HepG2 (cell line): ENCODE results near the gene ARHGEF40. TPM values are rescaled to one million over a fixed set of nuclear protein-coding genes. Genes with fewer than 3 reads are reported as not detected.

Experiments used
- E2F5 ChIP-seq: sonication (generic); formaldehyde crosslinking; conservative IDR thresholded peaks from 2 replicates; pipeline ENCODE4 v1.4.0; 2020; ENCODE audit warnings: missing genetic modification reagents
- ELF4 ChIP-seq: sonication (generic); formaldehyde crosslinking; IDR thresholded peaks from 2 replicates; pipeline ENCODE4 v1.5.0; 2020; ENCODE audit warnings: missing genetic modification reagents, mild to moderate bottlenecking, moderate library complexity, borderline replicate concordance
- IRX3 ChIP-seq: sonication (generic); formaldehyde crosslinking; IDR thresholded peaks from 2 replicates; pipeline ENCODE4 v1.8.1; 2023; ENCODE audit warnings: mild to moderate bottlenecking, low read depth, missing genetic modification reagents, borderline replicate concordance
- LRRFIP1 ChIP-seq: sonication (generic); formaldehyde crosslinking; conservative IDR thresholded peaks from 2 replicates; pipeline ENCODE4 v1.4.0; 2020; ENCODE audit warnings: missing genetic modification reagents
- POLR2G ChIP-seq: fragments of 200-400 bp; formaldehyde crosslinking; IDR thresholded peaks from 2 replicates; pipeline ENCODE4 v1.6.1; 2018; ENCODE audit warnings: mild to moderate bottlenecking, low read depth, low read length, moderate library complexity
- REST ChIP-seq, 2 experiments: IDR thresholded peaks; 2 replicates each; pipeline ENCODE4 v1.6.1; 2011 to 2012; ENCODE audit warnings: low read length in 2 of 2, borderline replicate concordance in 1 of 2, low read depth in 1 of 2, mild to moderate bottlenecking in 1 of 2, moderate library complexity in 1 of 2
- TAF15 ChIP-seq: fragments of 200-400 bp; formaldehyde crosslinking; IDR thresholded peaks from one replicate; pipeline ENCODE4 v1.6.1; 2018; ENCODE audit warnings: mild to moderate bottlenecking, low read depth, low read length; ENCODE audit not compliant: poor library complexity, severe bottlenecking
- THAP7 ChIP-seq: sonication (generic); formaldehyde crosslinking; IDR thresholded peaks from 2 replicates; pipeline ENCODE4 v1.8.1; 2023; ENCODE audit warnings: mild to moderate bottlenecking, missing genetic modification reagents
- ZBTB4 ChIP-seq: sonication (generic); formaldehyde crosslinking; IDR thresholded peaks from 2 replicates; pipeline ENCODE4 v1.4.0; 2020; ENCODE audit warnings: missing genetic modification reagents, mild to moderate bottlenecking, borderline replicate concordance
- ZKSCAN5 ChIP-seq: sonication (generic); formaldehyde crosslinking; IDR thresholded peaks from 2 replicates; pipeline ENCODE4 v1.5.1; 2020; ENCODE audit warnings: mild to moderate bottlenecking, missing genetic modification reagents
- ZNF230 ChIP-seq: sonication (generic); formaldehyde crosslinking; IDR thresholded peaks from 2 replicates; pipeline ENCODE4 v1.4.0; 2020; ENCODE audit warnings: mild to moderate bottlenecking, missing genetic modification reagents
- ZNF362 ChIP-seq: sonication (generic); formaldehyde crosslinking; IDR thresholded peaks from 2 replicates; pipeline ENCODE4 v1.4.0; 2020; ENCODE audit warnings: missing genetic modification reagents, mild to moderate bottlenecking, borderline replicate concordance
- polyA plus RNA-seq, 8 experiments: library from polyadenylated mRNA; depleted of rRNA in 3 of 8; stranded (reverse) in 7 of 8; unstranded in 1 of 8; fragments of >200 nt; fragmentation: Illumina TruSeq in 4 of 8; extraction: Trizol in 4 of 8; gene quantifications; 2 replicates each; pipeline versions ENCODE4 v1.2.1 to v1.2.3, GENCODE V29; 2011 to 2016; ENCODE audit warnings: low read depth in 4 of 8, missing spikeins in 1 of 8, mixed read lengths in 1 of 8; ENCODE audit not compliant: insufficient read depth in 1 of 8
- total RNA-seq, 5 experiments: library from RNA; depleted of rRNA; stranded (reverse); fragments of >200 nt; fragmentation: Illumina TruSeq; extraction: Trizol; gene quantifications; 2 replicates each; pipeline ENCODE4 v1.2.3, GENCODE V29; 2016; ENCODE audit warnings: low read depth in 1 of 5

The ARHGEF40 gene
- total and polyA plus RNA-seq, 2 of the 13 experiments (the other 11 are each of a cell fraction or from before 2014, with no cell fraction given), result 28.1 to 78.1 TPM

GRCh38 chr14:21103710-21104447 lies 33.8 kb downstream of the ARHGEF40 start (continued):
- peak in 1 of 2 experiments; percentile 75; a peak in 2 of 4 replicates for TF ChIP-seq REST (IDR thresholded peaks at IDR 0.05; ENCODE audit: borderline replicate concordance in 1 of 2, low read depth in 1 of 2, low read length in 2 of 2)
- TF ChIP-seq POLR2G, result peak; percentile 98
- peak; percentile 84 for TF ChIP-seq ZNF362
- peak; percentile 98 for TF ChIP-seq ELF4 (CRISPR knock-in tag)
- peak; percentile 100 for TF ChIP-seq IRX3 (CRISPR knock-in tag)
- TF ChIP-seq TAF15, result peak; percentile 92
- no peak for TF ChIP-seq ZKSCAN5
- TF ChIP-seq LRRFIP1, result no peak
- peak; percentile 96 for TF ChIP-seq E2F5
- peak; percentile 96; the same call in 1 of the 2 replicates for TF ChIP-seq ZBTB4 (CRISPR knock-in tag)
- peak; percentile 98 for TF ChIP-seq ZNF230 (CRISPR knock-in tag)
- peak; percentile 97 for TF ChIP-seq THAP7 (CRISPR knock-in tag)
